ENCODE measurements around the gene ANKDD1B. TPM values are rescaled to one million over a fixed set of nuclear protein-coding genes. Genes with fewer than 3 reads are reported as not detected.
"Not testable (repeated sequence)": the region's sequence is repeated elsewhere in the genome, so short reads cannot be mapped to it uniquely, and the experiment has no call there.

Gene ANKDD1B
- total RNA-seq: under 1 TPM; 0.52 to 0.66 (median 0.55) TPM
- 1.3 TPM for total RNA-seq (2013)

DNA sequence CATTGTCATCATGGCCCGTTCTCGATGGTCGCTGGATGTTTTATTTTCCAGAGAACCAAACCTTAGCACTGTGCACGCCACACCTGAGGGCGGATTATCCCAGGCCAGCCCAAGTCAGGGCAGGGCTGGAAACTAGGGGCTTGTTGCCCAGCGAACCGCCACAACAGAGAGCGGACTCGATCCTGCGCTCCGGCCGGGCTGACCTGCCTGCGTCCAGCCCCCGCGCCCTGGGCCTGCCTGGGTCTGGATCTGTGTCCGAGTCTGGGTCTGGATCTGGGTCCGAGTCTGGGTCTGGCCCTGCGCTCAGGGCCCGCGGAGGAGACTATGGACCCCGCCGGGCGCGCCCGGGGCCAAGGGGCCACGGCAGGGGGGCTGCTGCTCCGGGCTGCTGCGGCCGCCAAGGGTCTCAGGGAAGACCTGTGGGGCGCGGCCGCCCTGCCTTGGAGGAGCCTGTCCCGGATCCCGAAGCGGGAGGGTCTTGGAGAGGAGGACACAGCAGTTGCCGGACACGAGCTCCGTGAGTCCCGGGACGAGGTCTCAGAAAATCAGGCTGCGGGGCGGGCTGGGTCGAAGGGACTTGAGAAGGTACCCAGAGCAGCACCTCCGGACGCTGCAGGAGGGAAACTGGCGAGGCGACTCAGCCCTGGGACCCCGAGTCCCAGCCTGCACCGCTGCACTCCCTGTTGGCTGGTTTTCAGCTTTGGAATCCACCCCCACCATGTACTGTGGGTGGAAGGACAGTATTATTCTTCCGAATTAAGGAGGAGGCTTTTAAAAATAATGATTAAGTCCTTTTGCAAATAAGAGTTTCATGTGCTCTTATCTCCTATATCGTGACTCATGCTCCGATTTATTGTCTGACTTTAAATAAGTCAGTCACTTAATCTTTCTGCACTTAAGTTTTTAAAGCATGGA is at the start of gene ANKDD1B:
ANKDD1B (plus strand) TSS at position 143 of the 915 bp plus-strand sequence; CDS start at position 325, 182 bp downstream.
- H3K36me3 Mint-ChIP-seq: no peaks in the 10 kb centered on the region
- no peaks in the 10 kb centered on the region for H3K9me3 Mint-ChIP-seq
- peak in 1 of 2 donors; percentile 3 for DNase-seq

DNA sequence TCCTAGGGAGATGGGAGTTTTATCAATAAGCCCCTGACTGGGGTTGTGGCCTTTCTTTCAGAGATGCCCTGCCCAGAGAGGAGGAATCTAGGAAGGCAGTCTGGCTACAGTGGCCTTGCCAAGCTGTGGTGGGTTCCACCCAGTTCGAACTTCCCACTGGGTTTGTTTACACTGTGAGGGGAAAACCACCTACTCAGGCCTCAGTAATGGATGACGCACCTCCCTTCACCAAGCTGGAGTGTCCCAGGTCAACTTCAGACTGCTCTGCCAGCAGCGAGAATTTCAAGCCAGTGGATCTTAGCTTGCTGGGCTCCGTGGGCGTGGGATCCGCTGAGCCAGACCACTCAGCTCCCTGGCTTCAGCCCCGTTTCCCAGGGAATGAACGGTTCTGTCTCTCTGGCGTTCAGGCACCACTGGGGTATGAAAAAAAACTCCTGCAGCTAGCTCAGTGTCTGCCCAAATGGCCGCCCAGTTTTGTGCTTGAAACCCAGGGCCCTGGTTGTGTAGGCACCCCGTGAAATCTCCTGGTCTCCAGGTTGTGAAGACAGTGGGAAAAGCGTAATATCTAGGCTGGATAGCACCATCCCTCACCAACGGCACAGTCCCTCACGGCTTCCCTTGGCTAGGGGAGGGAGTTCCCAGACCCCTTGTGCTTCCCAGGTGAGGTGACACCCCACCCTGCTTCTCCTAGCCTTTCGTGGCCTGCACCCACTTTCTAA is 45.1 kb upstream of the ANKDD1B start:
- peaks cover 36 to 40% of the 10 kb centered on the region in 2 donors for H3K4me1 Mint-ChIP-seq
- intact Hi-C loops (cut with micrococcal nuclease); H3K9me3 ChIP-seq (ENCODE audit: control insufficient read depth, insufficient read depth, low read length); H3K27me3 ChIP-seq (ENCODE audit: control insufficient read depth, insufficient read depth, low read length); H3K9me3 Mint-ChIP-seq; DNase-seq; H3K4me3 ChIP-seq (ENCODE audit: low read length); H3K27me3 Mint-ChIP-seq (ENCODE audit: low read depth in 2 of 2); H3K27ac ChIP-seq (ENCODE audit: low read length); H3K4me1 ChIP-seq (ENCODE audit: control insufficient read depth, insufficient read depth, low read length); H3K36me3 ChIP-seq (ENCODE audit: control insufficient read depth, insufficient read depth, low read length); H3K4me3 Mint-ChIP-seq; ATAC-seq: not testable (repeated sequence)
- H3K27ac Mint-ChIP-seq: peak overlapping the region; percentile 3 to 83
- 86% methylated on average over 15 of the region's 15 CpGs for WGBS (ENCODE audit: insufficient coverage)
- peaks cover 17% of the 10 kb centered on the region for H3K36me3 Mint-ChIP-seq

More for the DNA sequence above, at the start of gene ANKDD1B:
- Histone ChIP-seq H3K4me3 (ENCODE audit: low read length) (no peak within 1 kb of the TSS), H3K4me1 (ENCODE audit: control insufficient read depth, insufficient read depth, low read length) (peaks cover 9% of the 10 kb centered on the region), H3K27me3 (ENCODE audit: control insufficient read depth, insufficient read depth, low read length) (peaks cover 7% of the 10 kb centered on the region), H3K27ac (ENCODE audit: low read length) (no peak within 1 kb of the TSS), H3K36me3 (ENCODE audit: control insufficient read depth, insufficient read depth, low read length) (no peaks in the 10 kb centered on the region), H3K9me3 (ENCODE audit: control insufficient read depth, insufficient read depth, low read length) (no peaks in the 10 kb centered on the region)
- 6% methylated on average over 48 of the region's 52 CpGs for WGBS (ENCODE audit: insufficient coverage)
- intact Hi-C loops (cut with micrococcal nuclease): no loop called here
- TF ChIP-seq, protein P1, sequence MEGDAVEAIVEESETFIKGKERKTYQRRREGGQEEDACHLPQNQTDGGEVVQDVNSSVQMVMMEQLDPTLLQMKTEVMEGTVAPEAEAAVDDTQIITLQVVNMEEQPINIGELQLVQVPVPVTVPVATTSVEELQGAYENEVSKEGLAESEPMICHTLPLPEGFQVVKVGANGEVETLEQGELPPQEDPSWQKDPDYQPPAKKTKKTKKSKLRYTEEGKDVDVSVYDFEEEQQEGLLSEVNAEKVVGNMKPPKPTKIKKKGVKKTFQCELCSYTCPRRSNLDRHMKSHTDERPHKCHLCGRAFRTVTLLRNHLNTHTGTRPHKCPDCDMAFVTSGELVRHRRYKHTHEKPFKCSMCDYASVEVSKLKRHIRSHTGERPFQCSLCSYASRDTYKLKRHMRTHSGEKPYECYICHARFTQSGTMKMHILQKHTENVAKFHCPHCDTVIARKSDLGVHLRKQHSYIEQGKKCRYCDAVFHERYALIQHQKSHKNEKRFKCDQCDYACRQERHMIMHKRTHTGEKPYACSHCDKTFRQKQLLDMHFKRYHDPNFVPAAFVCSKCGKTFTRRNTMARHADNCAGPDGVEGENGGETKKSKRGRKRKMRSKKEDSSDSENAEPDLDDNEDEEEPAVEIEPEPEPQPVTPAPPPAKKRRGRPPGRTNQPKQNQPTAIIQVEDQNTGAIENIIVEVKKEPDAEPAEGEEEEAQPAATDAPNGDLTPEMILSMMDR (IDR thresholded peaks at IDR 0.05): no peak
- no peak within 1 kb of the TSS for H3K4me3 Mint-ChIP-seq
- peaks cover 5% of the 10 kb centered on the region in 2 donors for H3K4me1 Mint-ChIP-seq
- H3K27me3 Mint-ChIP-seq (ENCODE audit: low read depth in 2 of 2): peaks cover 0 to 5% of the 10 kb centered on the region in 2 donors
- H3K27ac Mint-ChIP-seq: no peak within 1 kb of the TSS
- peak in 2 of 3 donors; percentile 32 to 55 for ATAC-seq

DNA sequence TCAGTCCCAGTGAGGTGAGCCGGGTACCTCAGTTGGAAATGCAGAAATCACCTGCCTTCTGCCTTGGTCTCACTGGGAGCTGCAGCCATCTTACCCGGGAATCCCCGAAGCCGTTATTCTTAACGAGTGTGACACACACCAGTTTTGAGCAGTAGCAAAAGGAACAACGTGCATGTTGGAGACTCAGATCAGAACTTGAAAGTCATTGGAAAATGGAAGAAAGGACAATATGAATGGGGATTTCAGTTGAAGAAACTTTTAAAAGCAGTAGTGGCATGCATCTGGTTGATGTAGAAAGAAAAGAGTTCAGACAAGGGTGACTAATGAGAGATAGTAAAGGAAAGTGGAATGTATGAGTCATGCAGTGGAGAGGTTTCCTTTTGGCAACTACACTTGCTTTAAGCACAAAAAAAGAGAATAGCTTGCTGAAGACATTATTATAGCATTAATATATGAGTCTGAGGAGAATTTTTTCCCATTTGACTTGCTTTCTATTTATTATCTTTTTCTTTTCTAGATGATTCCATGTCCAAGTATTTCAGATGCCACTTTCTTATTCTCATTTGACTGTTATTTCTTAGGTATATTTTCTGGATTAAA is 44.4 kb upstream of the ANKDD1B start:
- H3K4me3 Mint-ChIP-seq: no peak overlapping the region
- no peaks in the 10 kb centered on the region for H3K27me3 ChIP-seq (ENCODE audit: control insufficient read depth, insufficient read depth, low read length)
- H3K36me3 Mint-ChIP-seq: peaks cover 17% of the 10 kb centered on the region
- H3K27ac ChIP-seq (ENCODE audit: low read length): no peak overlapping the region
- DNase-seq (peak; percentile 16 to 43), ATAC-seq (peak; percentile 65 to 87 (median 66))
- H3K4me3 ChIP-seq (ENCODE audit: low read length): no peak overlapping the region
- peaks cover 5% of the 10 kb centered on the region for H3K4me1 ChIP-seq (ENCODE audit: control insufficient read depth, insufficient read depth, low read length)
- peaks cover 6% of the 10 kb centered on the region for H3K36me3 ChIP-seq (ENCODE audit: control insufficient read depth, insufficient read depth, low read length)
- H3K9me3 Mint-ChIP-seq: peaks cover 6 to 8% of the 10 kb centered on the region in 2 donors
- peak overlapping the region; percentile 37 to 83 for H3K27ac Mint-ChIP-seq
- WGBS (ENCODE audit: insufficient coverage): 57% methylated on average over 6 of the region's 6 CpGs
- intact Hi-C loops (cut with micrococcal nuclease): no loop called here
- H3K4me1 Mint-ChIP-seq: peaks cover 36 to 37% of the 10 kb centered on the region in 2 donors
- H3K9me3 ChIP-seq (ENCODE audit: control insufficient read depth, insufficient read depth, low read length): peaks cover 3% of the 10 kb centered on the region
- TF ChIP-seq, protein P1 (IDR thresholded peaks at IDR 0.05): no peak
- no peaks in the 10 kb centered on the region for H3K27me3 Mint-ChIP-seq (ENCODE audit: low read depth in 2 of 2)
